B cell (primary cell): Measurements from ENCODE around the gene CTIF.

Experiments
- CTCF ChIP-seq: fragments of 200-600 bp; IDR thresholded peaks from one replicate; pipeline ENCODE4 v1.8.0; 2022; ENCODE audit warnings: antibody characterized with exemption, mild to moderate bottlenecking
- EZH2 ChIP-seq: IDR thresholded peaks from 2 replicates; pipeline ENCODE4 v1.6.1; 2012; ENCODE audit warnings: borderline replicate concordance, low read depth, mild to moderate bottlenecking, moderate library complexity, low read length; ENCODE audit not compliant: insufficient read depth, poor library complexity, severe bottlenecking

GRCh38 chr18:48627216-48627615 is 88.4 kb downstream of the CTIF start:
- TF ChIP-seq EZH2 (no peak), CTCF (no peak)
